ENCODE data around the gene FN1. TPM values are rescaled to one million over a fixed set of nuclear protein-coding genes. Genes with fewer than 3 reads are reported as not detected.

Gene FN1
- total RNA-seq, 1 experiment from 2014 or later, result 3,699 TPM

GRCh38 chr2:215384710-215385109 is 51.2 kb downstream of the FN1 start:
- DNase-seq (ENCODE audit: low read depth), result no peak

DNA sequence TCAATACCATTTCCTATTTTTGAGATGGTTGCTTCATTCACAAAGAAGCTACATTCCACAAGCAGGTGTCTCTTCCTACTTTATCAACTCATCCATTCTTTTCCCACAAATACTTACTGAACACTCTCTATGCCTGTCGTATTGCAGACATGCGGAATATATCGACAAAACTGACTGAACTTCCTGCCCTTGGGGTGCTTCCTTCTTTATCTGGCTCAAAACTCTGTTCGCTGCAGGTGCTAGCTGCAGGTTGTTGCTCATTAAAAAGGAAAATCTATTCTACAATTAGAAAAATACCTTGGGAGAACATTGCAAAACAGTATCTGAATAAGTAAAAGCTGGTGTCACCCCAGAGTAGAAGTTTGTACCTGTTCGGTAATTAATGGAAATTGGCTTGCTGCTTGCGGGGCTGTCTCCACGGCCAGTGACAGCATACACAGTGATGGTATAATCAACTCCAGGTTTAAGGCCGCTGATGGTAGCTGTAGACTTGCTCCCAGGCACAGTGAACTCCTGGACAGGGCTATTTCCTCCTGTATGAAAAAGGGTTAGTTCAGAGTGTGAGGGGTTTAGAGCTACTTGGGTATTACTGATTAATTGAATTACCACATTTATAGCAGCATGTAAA is 52.1 kb downstream of the FN1 start:
- no peak for DNase-seq (ENCODE audit: low read depth)

- DNase-seq (ENCODE audit: low read depth), result no peak
Observed at GRCh38 chr2:215382480-215382879, 53.4 kb downstream of the FN1 start.

- DNase-seq (ENCODE audit: low read depth), result no peak
Observed at GRCh38 chr2:215382011-215382410, 53.9 kb downstream of the FN1 start.

- DNase-seq (ENCODE audit: low read depth), result no peak
Observed at GRCh38 chr2:215380699-215381098, 55.2 kb downstream of the FN1 start.

GRCh38 chr2:215379948-215380347 is 55.9 kb downstream of the FN1 start:
- no peak for DNase-seq (ENCODE audit: low read depth)

DNA sequence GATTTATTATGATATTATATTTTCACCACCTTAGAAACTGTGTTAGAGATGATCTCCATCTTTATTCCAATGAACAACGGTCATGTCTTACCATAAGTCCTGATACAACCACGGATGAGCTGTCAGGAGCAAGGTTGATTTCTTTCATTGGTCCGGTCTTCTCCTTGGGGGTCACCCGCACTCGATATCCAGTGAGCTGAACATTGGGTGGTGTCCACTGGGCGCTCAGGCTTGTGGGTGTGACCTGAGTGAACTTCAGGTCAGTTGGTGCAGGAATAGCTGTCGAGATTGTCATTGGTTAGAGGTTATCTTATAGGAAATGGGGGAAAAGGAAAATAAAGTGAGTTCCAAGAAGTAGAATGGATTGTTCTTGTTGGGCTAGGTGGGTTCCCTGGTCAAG is 56.8 kb downstream of the FN1 start:
- DNase-seq (ENCODE audit: low read depth), result no peak

GRCh38 chr2:215378045-215378444 is 57.8 kb downstream of the FN1 start:
- DNase-seq (ENCODE audit: low read depth), result no peak

- no peak for DNase-seq (ENCODE audit: low read depth)
Observed at GRCh38 chr2:215377283-215377682, 58.6 kb downstream of the FN1 start.

GRCh38 chr2:215376103-215376780 is 59.6 kb downstream of the FN1 start:
- DNase-seq (ENCODE audit: low read depth), result no peak

DNA sequence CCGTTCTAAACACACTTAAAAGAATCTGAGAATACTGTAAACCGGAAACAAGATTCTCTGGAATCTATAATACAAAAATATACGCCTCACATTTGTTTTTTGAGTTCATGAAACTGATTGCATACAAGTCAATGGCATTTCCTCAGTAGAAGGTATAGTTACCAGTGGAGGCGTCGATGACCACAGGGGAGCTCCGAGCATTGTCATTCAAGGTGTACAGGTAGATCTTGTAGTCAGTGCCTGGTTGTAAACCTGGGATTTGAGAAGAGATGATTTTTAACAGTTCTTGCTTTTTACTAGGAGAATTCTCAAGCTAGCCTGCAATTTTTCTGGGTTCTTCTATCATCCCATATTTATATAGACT is 60.4 kb downstream of the FN1 start:
- DNase-seq (ENCODE audit: low read depth), result no peak

DNA sequence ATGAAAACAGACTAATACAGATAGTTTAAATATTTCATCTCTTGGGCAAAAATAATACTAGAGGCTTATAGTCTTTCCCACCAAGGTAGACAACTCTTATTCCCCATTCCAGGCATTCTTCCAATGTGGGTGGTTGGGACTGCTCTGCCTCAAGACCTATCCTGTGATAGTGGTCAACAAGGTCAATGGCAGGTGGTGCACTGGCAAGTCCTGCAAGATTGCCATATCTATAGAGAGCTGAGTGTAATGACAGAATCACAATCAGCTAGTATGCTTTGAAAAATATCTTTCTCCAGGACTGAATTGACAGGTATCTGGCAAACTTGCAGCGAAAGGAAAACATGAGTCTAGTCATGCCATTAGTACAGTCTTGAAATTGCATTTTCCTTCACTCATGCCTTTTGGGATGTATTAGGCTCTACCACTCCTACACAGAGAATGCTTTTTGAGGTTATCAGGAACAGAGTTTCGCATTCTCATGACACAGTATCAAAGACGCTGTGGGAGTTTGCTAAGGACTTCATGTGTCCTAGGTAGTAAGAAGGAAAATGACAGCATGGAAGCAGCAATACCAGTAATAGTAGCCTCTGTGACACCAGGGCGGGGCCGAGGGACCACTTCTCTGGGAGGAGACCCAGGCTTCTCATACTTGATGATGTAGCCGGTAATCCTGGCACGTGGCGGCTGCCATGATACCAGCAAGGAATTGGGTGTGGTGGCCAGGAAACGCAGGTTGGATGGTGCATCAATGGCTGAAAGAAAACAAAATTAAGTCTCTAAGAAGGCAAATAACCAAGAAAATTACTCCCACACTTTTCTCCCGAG is 61.0 kb downstream of the FN1 start:
- DNase-seq (ENCODE audit: low read depth), result no peak

DNA sequence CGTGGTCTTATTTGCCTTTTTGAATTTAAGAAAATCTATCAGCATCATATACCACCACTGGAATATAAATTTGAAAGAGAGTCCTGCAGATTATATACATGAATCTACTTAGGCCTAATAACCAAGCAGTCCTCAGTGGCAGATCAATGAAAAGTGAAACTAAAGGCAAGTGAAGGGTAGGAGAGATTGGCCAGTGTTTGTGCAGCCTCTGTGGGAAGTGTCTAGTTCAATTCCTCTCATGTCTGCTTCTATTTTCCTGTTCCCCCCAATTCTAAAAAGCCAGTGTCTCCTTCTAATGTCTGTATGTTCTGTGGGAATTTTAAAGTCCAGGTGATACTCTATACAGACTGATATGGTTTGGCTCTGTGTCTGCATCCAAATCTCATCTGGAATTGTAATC is 61.9 kb downstream of the FN1 start:
- DNase-seq (ENCODE audit: low read depth), result no peak

DNA sequence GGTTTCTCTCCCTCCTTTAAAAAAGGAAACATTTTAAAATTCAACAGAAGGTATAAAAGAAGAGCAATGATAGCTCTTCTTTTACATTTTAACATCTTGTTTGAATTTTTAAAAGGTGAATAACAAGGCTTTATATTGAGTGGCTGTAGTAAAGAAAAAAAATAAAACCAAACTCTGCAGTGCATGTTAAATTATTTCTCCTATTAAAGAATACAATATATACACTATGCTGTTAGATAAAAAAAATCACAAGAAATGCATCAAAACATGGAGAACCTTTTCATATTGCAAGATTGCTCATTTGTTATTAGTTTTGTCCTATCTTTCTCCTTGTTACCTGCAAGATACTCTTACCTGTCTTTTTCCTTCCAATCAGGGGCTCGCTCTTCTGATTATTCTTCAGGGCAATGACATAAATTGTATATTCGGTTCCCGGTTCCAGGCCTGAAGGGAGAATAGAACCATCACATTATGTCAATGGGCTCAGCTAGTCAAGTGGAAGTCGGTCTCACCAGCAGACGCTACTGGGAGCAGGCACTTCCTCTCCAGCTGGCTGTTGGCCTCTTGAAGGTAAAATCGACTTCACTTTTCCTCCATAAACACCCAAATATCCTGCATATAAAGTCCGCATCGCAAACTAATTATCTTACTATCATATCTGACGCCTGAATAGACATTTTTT is 62.8 kb downstream of the FN1 start:
- no peak for DNase-seq (ENCODE audit: low read depth)

DNA sequence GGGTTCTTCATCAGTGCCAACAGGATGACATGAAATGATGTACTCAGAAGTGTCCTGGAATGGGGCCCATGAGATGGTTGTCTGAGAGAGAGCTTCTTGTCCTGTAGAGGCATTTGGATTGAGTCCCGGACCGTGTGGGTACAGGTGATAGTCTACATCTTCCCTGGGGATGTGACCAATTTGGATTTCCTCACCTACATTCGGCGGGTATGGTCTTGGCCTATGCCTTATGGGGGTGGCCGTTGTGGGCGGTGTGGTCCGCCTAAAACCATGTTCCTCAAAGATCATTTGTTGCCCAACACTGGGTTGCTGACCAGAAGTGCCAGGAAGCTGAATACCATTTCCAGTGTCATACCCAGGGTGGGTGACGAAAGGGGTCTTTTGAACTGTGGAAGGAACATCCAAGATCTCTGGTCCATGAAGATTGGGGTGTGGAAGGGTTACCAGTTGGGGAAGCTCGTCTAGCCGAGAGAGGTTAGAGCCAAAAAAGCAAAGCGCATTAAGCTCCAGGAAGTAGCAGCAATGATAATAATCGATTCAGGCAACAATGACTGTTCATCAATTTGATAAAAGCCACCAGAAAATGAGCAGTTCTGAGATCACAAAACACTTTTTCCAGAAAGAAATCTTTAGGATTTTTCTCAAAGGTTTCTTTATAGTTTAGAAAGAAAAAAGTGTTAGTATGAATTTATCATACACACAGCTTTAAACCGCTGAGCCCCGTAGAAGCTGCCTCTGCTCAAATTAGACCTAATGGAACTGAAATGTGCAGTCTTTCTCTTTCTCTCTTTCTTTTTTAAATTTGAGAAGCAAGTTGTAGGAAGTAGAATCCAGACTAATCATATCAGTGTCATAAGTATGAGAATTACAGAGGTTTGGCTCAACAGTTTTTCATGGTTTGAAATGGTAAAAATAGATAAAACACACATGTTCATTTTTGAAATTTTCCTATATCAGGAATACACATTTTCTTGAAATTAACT is 63.7 kb downstream of the FN1 start:
- DNase-seq (ENCODE audit: low read depth), result no peak

- DNase-seq (ENCODE audit: low read depth), result no peak
Observed at GRCh38 chr2:215370112-215370965, 65.5 kb downstream of the FN1 start.

- no peak for DNase-seq (ENCODE audit: low read depth)
Observed at GRCh38 chr2:215369181-215369760, 66.6 kb downstream of the FN1 start.

DNA sequence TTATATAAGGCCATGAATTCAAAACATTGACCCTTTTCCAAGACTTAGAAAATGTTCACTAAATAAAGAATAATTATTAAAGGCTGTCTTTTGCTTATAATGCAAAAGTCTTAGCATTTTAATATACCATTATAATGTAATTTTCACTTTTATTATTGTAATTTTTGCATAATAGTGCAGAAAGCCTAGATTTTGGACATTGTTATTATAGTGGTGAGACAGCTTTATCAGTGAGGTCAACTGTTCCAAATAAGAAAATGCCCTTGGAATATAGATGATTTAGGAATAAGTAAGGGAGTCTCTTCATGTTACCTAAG is 67.4 kb downstream of the FN1 start:
- DNase-seq (ENCODE audit: low read depth), result no peak

- DNase-seq (ENCODE audit: low read depth), result peak; percentile 83
Observed at GRCh38 chr2:215367662-215368492, 68.0 kb downstream of the FN1 start.
